Keratinocyte (primary cell): ENCODE data around the gene MEG3. TPM values are rescaled to one million over a fixed set of nuclear protein-coding genes. Genes with fewer than 3 reads are reported as not detected.

Source experiments
- DNase-seq: peaks from one replicate; pipeline ENCODE4 v3.0.0-alpha.2; 2011; ENCODE audit warnings: low read depth, missing footprints, low spot score
- FAIRE-seq: peaks from 2 replicates; lab custom pipeline; 2011; peaks lifted over from hg19 to GRCh38; lab: Jason Lieb, UNC
- H2AFZ ChIP-seq: 2 replicates; pipeline ENCODE4 v1.6.0; 2012; ENCODE audit warnings: low read length, control low read depth, inconsistent platforms; ENCODE audit not compliant: control insufficient read depth
- H3K27ac ChIP-seq: 2 replicates; pipeline ENCODE4 v1.5.1; 2011; ENCODE audit warnings: low read length; ENCODE audit not compliant: control insufficient read depth, insufficient read depth
- H3K27me3 ChIP-seq: 3 replicates; pipeline ENCODE4 v1.6.0; 2011; ENCODE audit warnings: low read length; ENCODE audit not compliant: control insufficient read depth, insufficient read depth; ENCODE audit errors: extremely low read depth
- H3K36me3 ChIP-seq, 2 experiments: 2 replicates in 1 of 2; 3 replicates in 1 of 2; pipeline ENCODE4 v1.5.1; 2011; ENCODE audit warnings: low read length in 2 of 2, mild to moderate bottlenecking in 1 of 2; ENCODE audit not compliant: control insufficient read depth in 2 of 2, insufficient read depth in 2 of 2; ENCODE audit errors: extremely low read depth in 1 of 2
- H3K4me1 ChIP-seq: 3 replicates; pipeline ENCODE4 v1.5.1; 2011; ENCODE audit warnings: low read length; ENCODE audit not compliant: control insufficient read depth, insufficient read depth; ENCODE audit errors: extremely low read depth
- H3K4me2 ChIP-seq: 3 replicates; pipeline ENCODE4 v1.6.0; 2011; ENCODE audit warnings: low read depth, low read length; ENCODE audit not compliant: control insufficient read depth, insufficient read depth; ENCODE audit errors: extremely low read depth
- H3K4me3 ChIP-seq, 3 experiments: fragments of 200-600 bp in 1 of 3; sonication (generic) in 1 of 3; 2 replicates in 2 of 3; 3 replicates in 1 of 3; pipeline ENCODE4 v1.5.1; 2011 to 2016; ENCODE audit warnings: low read length in 3 of 3, mild to moderate bottlenecking in 3 of 3, control low read depth in 2 of 3, inconsistent platforms in 1 of 3, low read depth in 1 of 3, mixed read lengths in 1 of 3, mixed run types in 1 of 3, moderate library complexity in 1 of 3; ENCODE audit not compliant: control insufficient read depth in 2 of 3, insufficient read depth in 2 of 3; ENCODE audit errors: extremely low read depth in 1 of 3
- H3K79me2 ChIP-seq: 2 replicates; pipeline ENCODE4 v1.6.0; 2012; ENCODE audit warnings: low read length; ENCODE audit not compliant: control insufficient read depth, insufficient read depth
- H3K9ac ChIP-seq: 3 replicates; pipeline ENCODE4 v1.6.0; 2011; ENCODE audit warnings: low read length; ENCODE audit not compliant: control insufficient read depth, insufficient read depth; ENCODE audit errors: extremely low read depth
- H3K9me1 ChIP-seq: 3 replicates; pipeline ENCODE4 v1.6.0; 2011; ENCODE audit warnings: low read length; ENCODE audit not compliant: control insufficient read depth, insufficient read depth; ENCODE audit errors: extremely low read depth
- H3K9me3 ChIP-seq: 2 replicates; pipeline ENCODE4 v1.5.1; 2012; ENCODE audit warnings: low read depth, low read length; ENCODE audit not compliant: control insufficient read depth
- H4K20me1 ChIP-seq: 3 replicates; pipeline ENCODE4 v1.6.0; 2011; ENCODE audit warnings: low read length; ENCODE audit not compliant: control insufficient read depth, insufficient read depth; ENCODE audit errors: extremely low read depth
- CTCF ChIP-seq, 3 experiments: IDR thresholded peaks in 1 of 3; conservative IDR thresholded peaks in 1 of 3; optimal IDR thresholded peaks in 1 of 3; 2 replicates in 2 of 3; 3 replicates in 1 of 3; pipeline versions ENCODE3 to v1.5.1; 2011; ENCODE audit warnings: low read length in 3 of 3, mild to moderate bottlenecking in 3 of 3, moderate library complexity in 2 of 3, control low read depth in 1 of 3, inconsistent platforms in 1 of 3; ENCODE audit not compliant: insufficient read depth in 2 of 3; ENCODE audit errors: extremely low read depth in 1 of 3
- EZH2 ChIP-seq: IDR thresholded peaks from one replicate; pipeline ENCODE4 v1.6.1; 2012; ENCODE audit warnings: inconsistent platforms, mild to moderate bottlenecking, low read length, moderate library complexity
- dilution Hi-C: fragments of 300-500 bp; cut with MboI; formaldehyde crosslinking; loops from one replicate; pipeline ENCODE4 v1.7.0; 2020; ENCODE audit warnings: low sequenced_read_pairs; ENCODE audit not compliant: extremely low pct_ligation_motif_present
- polyA plus RNA-seq, 5 experiments: library from polyadenylated mRNA; depleted of rRNA in 3 of 5; stranded (reverse) in 3 of 5; stranded (forward) in 1 of 5; unstranded in 1 of 5; fragments of >200 nt; gene quantifications; 1 replicate in 1 of 5; 2 replicates in 3 of 5; 3 replicates in 1 of 5; pipeline versions ENCODE4 v1.2.1 to v1.2.3, GENCODE V29; 2011 to 2012; ENCODE audit warnings: missing spikeins in 2 of 5, low read depth in 1 of 5, low replicate concordance in 1 of 5

MEG3 gene
- polyA plus RNA-seq, 1 donor (not counting 4 experiments of a cell fraction or from before 2014, with no cell fraction given): 5.6 TPM

DNA sequence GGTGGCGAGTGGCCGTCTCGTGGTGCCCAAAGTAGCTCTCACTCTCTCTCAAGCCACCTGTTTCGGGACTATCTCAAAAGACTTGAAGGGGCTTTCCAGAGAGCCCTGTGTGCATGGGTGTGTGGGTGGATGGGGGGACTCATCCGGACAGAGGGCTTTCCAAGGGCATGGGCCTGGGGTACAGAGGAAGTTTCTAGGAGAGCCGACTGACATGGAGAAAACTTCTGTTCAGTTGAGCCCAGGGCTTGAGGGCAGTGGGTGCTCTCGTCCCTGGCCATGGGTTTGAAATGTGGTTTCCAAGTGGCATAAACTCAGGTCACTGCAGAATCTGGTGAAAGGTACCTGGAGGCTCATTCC lies 47.4 kb upstream of the MEG3 start:
- Histone ChIP-seq H3K9ac (no peak overlapping the region), H2AFZ (no peak overlapping the region), H4K20me1 (peaks cover 3% of the 10 kb centered on the region), H3K27me3 (peaks cover 57% of the 10 kb centered on the region), H3K36me3 (no peaks in the 10 kb centered on the region), H3K9me1 (no peaks in the 10 kb centered on the region), H3K27ac (no peak overlapping the region), H3K4me2 (no peak overlapping the region), H3K79me2 (no peaks in the 10 kb centered on the region), H3K9me3 (no peaks in the 10 kb centered on the region), H3K4me1 (no peaks in the 10 kb centered on the region), H3K4me3 (no peak overlapping the region)
- FAIRE-seq: no peak
- TF ChIP-seq CTCF (optimal IDR thresholded peaks at IDR 0.05 in 1 of 3, IDR thresholded peaks at IDR 0.05 in 1 of 3, conservative IDR thresholded peaks at IDR 0.05 in 1 of 3; ENCODE audit: extremely low read depth in 1 of 3, insufficient read depth in 2 of 3, low read length in 3 of 3): no peak
- no peak for TF ChIP-seq EZH2
- dilution Hi-C loops: no loop called here
- no peak for DNase-seq

DNA sequence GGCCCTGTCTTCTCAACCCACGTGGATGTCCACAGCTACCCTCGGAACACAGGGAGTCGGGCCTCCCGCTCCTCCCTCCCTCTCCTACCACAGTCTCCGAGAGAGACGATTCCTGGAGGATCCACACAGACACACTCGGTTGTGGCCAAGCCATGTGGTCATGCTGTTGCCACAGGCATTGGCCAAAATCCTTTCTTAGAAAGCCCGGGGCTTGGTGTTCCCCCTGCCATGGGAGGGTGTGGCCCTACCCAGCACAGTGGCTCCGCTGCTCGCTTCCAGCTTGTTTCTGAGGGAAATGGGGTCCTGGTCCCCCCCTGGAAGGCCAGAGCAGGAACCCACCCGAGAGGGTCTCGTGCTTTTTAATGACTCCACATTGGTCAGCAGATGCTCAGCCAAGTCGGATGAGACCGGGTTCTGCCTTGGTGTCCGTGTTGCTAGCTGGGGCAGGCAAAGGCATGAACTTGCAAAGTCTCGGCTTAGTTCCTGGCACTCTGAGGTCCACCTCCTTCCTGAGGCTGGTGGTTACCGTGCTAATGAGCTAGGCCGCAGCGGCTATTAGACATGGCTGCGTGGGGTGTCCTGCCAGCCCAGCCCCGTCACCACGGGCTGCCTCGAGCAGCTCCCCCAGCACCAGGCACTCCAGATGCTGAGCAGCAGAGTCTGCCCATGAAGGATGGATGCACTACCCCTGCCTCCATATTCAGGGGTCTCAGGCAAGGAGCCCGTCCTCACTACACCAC lies 46.8 kb upstream of the MEG3 start:
- Histone ChIP-seq H3K4me2 (no peak overlapping the region), H3K9me3 (no peaks in the 10 kb centered on the region), H3K4me3 (no peak overlapping the region), H3K27me3 (peaks cover 63% of the 10 kb centered on the region), H3K9ac (no peak overlapping the region), H3K36me3 (no peaks in the 10 kb centered on the region), H2AFZ (no peak overlapping the region), H3K9me1 (no peaks in the 10 kb centered on the region), H3K79me2 (no peaks in the 10 kb centered on the region), H3K4me1 (no peaks in the 10 kb centered on the region), H4K20me1 (peaks cover 3% of the 10 kb centered on the region), H3K27ac (no peak overlapping the region)
- DNase-seq (no peak), FAIRE-seq (no peak)
- dilution Hi-C loops: no loop called here
- TF ChIP-seq EZH2 (no peak), CTCF (optimal IDR thresholded peaks at IDR 0.05 in 1 of 3, IDR thresholded peaks at IDR 0.05 in 1 of 3, conservative IDR thresholded peaks at IDR 0.05 in 1 of 3; ENCODE audit: extremely low read depth in 1 of 3, insufficient read depth in 2 of 3, low read length in 3 of 3) (no peak)
